GM21619 (cell line): Measurements from ENCODE around the gene SMOC2.
"Not testable (repeated sequence)": the region's sequence is repeated elsewhere in the genome, so short reads cannot be mapped to it uniquely, and the experiment has no call there.

Experiments
- ATAC-seq: cut with Tn5 transposase; IDR thresholded peaks from one replicate; pipeline ENCODE4 v1.9.1; 2021; ENCODE audit not compliant: unreplicated experiment

SMOC2 gene

GRCh38 chr6:168598251-168599117 lies 157.5 kb downstream of the SMOC2 start:
- ATAC-seq = no peak

- ATAC-seq = no peak
Measured at GRCh38 chr6:168599118-168599494, 158.1 kb downstream of the SMOC2 start.

GRCh38 chr6:168599769-168600330 lies 158.9 kb downstream of the SMOC2 start:
- ATAC-seq = no peak

- no peak for ATAC-seq
Measured at GRCh38 chr6:168600381-168600780, 159.4 kb downstream of the SMOC2 start.

DNA sequence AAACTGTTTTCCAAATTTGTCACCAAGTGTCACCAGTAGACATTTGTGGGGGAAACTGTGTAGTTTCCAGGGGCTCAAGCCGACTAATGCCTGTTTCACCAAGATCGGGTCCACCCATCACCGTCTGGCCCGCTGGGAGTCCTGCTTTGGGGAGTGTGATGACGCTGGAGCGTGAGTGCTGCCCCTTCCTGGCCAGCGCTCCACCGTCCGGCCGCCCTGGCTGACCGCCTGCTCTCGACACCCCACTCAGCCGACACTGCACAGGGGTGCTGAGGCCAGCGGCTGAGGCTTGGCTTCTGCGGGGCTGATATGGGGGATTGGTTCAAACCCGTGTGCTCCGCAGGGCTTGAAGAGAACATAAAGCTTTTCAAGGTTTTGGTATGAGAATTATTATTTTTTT lies 160.1 kb downstream of the SMOC2 start:
- no peak for ATAC-seq

- no peak for ATAC-seq
Measured at GRCh38 chr6:168601546-168601945, 160.6 kb downstream of the SMOC2 start.

DNA sequence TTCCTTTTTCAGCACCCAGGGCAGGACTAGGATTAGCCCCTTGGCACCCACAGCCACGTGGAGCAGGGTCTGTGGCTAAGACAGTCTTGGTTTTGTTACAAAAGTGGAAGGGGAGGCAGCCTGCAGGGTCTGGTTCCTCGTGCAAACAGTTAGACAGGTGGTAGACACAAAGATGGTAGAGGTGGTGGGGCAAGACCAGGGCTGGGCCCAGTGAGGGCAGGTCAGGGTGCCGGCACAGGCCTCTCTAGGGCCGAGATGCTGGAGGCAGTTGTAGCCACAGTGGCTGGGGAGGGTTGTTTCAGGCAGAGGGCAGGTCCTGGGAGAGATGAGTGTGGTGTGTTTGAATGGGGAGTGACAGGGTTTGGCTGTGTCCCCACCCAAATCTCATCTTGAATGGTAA lies 161.6 kb downstream of the SMOC2 start:
- no peak for ATAC-seq

- ATAC-seq = no peak
Measured at GRCh38 chr6:168603234-168603633, 162.2 kb downstream of the SMOC2 start.

GRCh38 chr6:168605964-168606363 lies 165.0 kb downstream of the SMOC2 start:
- ATAC-seq = no peak

GRCh38 chr6:168606722-168607121 lies 165.7 kb downstream of the SMOC2 start:
- no peak for ATAC-seq

- no peak for ATAC-seq
Measured at GRCh38 chr6:168607272-168608112, 166.5 kb downstream of the SMOC2 start.

DNA sequence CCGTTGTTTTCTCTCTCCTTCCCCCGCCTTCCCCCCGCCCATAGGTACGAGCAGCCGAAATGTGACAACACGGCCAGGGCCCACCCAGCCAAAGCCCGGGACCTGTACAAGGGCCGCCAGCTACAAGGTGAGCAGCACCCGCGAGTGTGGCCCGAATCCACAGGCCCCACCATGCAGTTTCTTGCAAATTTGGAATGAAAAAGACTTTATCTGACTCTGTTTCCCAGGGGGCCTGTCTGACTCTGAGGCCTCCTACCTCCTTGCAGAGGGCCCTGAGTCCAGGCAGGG lies 167.1 kb downstream of the SMOC2 start:
- no peak for ATAC-seq

GRCh38 chr6:168609026-168609685 lies 168.2 kb downstream of the SMOC2 start:
- ATAC-seq = no peak

DNA sequence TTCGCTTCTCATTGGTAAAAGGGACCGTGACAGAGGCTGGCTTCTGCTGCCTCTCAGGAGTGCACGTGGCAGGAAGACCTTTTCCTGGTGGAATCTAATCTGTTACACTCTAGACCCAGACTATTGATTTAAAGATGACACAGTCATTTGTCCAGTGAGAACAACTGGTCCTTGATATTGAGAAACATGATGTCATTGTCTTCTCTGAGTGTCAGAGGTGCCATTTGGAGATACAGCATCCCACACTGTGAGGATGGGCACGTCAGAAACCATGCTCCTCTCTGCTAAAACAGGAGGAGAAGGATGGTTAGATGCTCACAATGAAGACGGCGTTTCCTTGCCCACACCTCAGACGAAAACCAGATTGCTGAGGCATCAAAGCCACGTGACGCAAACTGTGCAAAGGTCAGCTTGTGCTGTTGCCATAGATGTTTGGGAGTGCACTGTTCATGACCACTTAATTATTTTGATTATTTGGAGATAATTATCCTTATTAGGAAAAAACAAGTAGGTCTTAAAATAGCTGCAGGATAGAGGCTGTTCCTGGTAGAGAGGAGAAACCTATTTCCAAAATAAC lies 169.0 kb downstream of the SMOC2 start:
- ATAC-seq = no peak

DNA sequence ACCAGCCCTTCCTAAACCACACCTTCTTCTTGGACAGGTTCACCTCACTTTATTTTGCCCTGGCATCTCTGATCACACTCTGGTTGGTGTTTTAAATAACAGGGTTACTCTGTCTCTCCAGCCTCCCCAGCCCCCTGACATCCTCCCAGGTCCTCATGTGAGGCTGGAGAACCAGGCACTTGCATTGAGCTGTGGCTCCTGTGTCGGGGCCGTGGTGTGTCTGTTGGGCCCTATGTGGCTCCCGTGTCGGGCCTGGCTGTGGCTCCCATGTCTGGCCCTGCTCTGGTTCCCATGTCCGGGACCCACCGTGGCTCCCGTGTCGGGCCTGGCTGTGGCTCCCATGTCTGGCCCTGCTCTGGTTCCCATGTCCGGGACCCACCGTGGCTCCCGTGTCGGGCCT lies 170.0 kb downstream of the SMOC2 start:
- ATAC-seq = not testable (repeated sequence)

GRCh38 chr6:168611691-168612090 lies 170.7 kb downstream of the SMOC2 start:
- ATAC-seq = no peak

GRCh38 chr6:168612586-168612985 lies 171.6 kb downstream of the SMOC2 start:
- no peak for ATAC-seq

DNA sequence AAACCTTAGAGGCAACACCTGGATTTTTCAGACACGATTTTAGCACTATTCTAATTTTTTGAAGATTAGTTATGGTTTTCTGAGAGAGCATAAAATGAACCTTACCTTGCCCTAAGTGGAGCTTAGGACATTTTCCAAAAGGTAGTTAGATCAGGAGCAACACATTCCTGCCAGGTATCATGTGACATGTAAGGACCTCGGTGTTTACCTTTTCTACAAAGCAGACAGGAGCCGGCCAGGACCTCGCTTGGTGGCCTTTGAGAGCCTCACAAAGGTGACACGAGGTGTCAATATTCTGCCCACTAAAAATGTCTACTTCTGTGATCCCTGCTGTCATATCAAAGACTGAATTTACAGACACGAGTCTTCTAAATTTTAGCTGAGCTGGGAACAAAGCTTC lies 174.9 kb downstream of the SMOC2 start:
- ATAC-seq = no peak

GRCh38 chr6:168616816-168617765 lies 176.1 kb downstream of the SMOC2 start:
- no peak for ATAC-seq
